Mesendoderm (in vitro differentiated cells): ENCODE results near the gene ACKR4.

Experiments used
- DNase-seq: peaks from one replicate; pipeline ENCODE4 v3.0.0; 2013
- H2AK5ac ChIP-seq: 2 replicates; pipeline ENCODE4 v1.6.1; 2013; ENCODE audit warnings: low read length, inconsistent platforms
- H2BK120ac ChIP-seq: 2 replicates; pipeline ENCODE4 v1.6.1; 2013; ENCODE audit warnings: low read depth, mild to moderate bottlenecking, low read length, moderate library complexity, mixed read lengths
- H2BK15ac ChIP-seq: replicated peaks from 2 replicates; pipeline ENCODE4 v1.6.1; 2013; ENCODE audit warnings: low read depth, mild to moderate bottlenecking, moderate library complexity
- H2BK5ac ChIP-seq: 2 replicates; pipeline ENCODE4 v1.6.1; 2013; ENCODE audit warnings: low read length, inconsistent platforms
- H3K18ac ChIP-seq: 2 replicates; pipeline ENCODE4 v1.6.1; 2013; ENCODE audit warnings: mild to moderate bottlenecking, low read length, mixed read lengths
- H3K23ac ChIP-seq: one replicate; pipeline ENCODE4 v1.6.1; 2013; ENCODE audit warnings: low read length
- H3K27ac ChIP-seq: 2 replicates; pipeline ENCODE4 v1.5.1; 2013; ENCODE audit warnings: low read depth, mild to moderate bottlenecking, inconsistent platforms, low read length, moderate library complexity
- H3K27me3 ChIP-seq: 2 replicates; pipeline ENCODE4 v1.6.1; 2013; ENCODE audit warnings: low read length, control low read depth, mild to moderate bottlenecking, inconsistent platforms; ENCODE audit not compliant: insufficient read depth, poor library complexity
- H3K36me3 ChIP-seq: 2 replicates; pipeline ENCODE4 v1.6.1; 2013; ENCODE audit warnings: low read length, inconsistent platforms; ENCODE audit not compliant: control insufficient read depth, insufficient read depth
- H3K4ac ChIP-seq: one replicate; pipeline ENCODE4 v1.6.1; 2013; ENCODE audit warnings: low read depth, mild to moderate bottlenecking, low read length, moderate library complexity
- H3K4me1 ChIP-seq: 2 replicates; pipeline ENCODE4 v1.6.1; 2013; ENCODE audit warnings: low read depth, low read length, inconsistent platforms; ENCODE audit not compliant: control insufficient read depth
- H3K4me2 ChIP-seq: 2 replicates; pipeline ENCODE4 v1.6.1; 2013; ENCODE audit warnings: low read length
- H3K4me3 ChIP-seq: 2 replicates; pipeline ENCODE4 v1.5.1; 2013; ENCODE audit warnings: mild to moderate bottlenecking, low read length
- H3K56ac ChIP-seq: one replicate; pipeline ENCODE4 v1.6.1; 2013; ENCODE audit warnings: low read length
- H3K79me1 ChIP-seq: 2 replicates; pipeline ENCODE4 v1.6.1; 2013; ENCODE audit warnings: low read length, inconsistent platforms
- H3K79me2 ChIP-seq: 2 replicates; pipeline ENCODE4 v1.6.1; 2013; ENCODE audit warnings: mild to moderate bottlenecking, low read length; ENCODE audit not compliant: control insufficient read depth, insufficient read depth
- H3K9ac ChIP-seq: 2 replicates; pipeline ENCODE4 v1.6.1; 2013; ENCODE audit warnings: low read length, inconsistent platforms
- H4K5ac ChIP-seq: one replicate; pipeline ENCODE4 v1.6.1; 2013; ENCODE audit warnings: low read length
- H4K8ac ChIP-seq: one replicate; pipeline ENCODE4 v1.6.1; 2013; ENCODE audit warnings: low read depth, mild to moderate bottlenecking, control low read depth, low read length, moderate library complexity
- whole genome bisulfite sequencing: extraction: QIAGEN DNeasy Blood & Tissue Kit; methylation state at CpG from one replicate; pipeline ENCODE4 v1.1.7; 2013; ENCODE audit warnings: low lambda C conversion rate, missing lambda C conversion rate; ENCODE audit not compliant: insufficient coverage; ENCODE audit errors: extremely low coverage; 5-methylcytosine and 5-hydroxymethylcytosine counted together

Gene ACKR4

GRCh38 chr3:132573797-132574211 is 23.3 kb upstream of the ACKR4 start:
- Histone ChIP-seq H3K79me2 (no peaks in the 10 kb centered on the region), H3K36me3 (no peaks in the 10 kb centered on the region), H3K4me3 (no peak overlapping the region), H4K5ac (no peak overlapping the region), H3K23ac (no peak overlapping the region), H4K8ac (no peak overlapping the region), H3K79me1 (no peaks in the 10 kb centered on the region), H3K4me2 (no peak overlapping the region), H2BK15ac (no peak overlapping the region), H3K56ac (no peak overlapping the region), H2BK5ac (no peak overlapping the region), H2BK120ac (no peak overlapping the region), H3K4me1 (no peaks in the 10 kb centered on the region), H3K9ac (no peak overlapping the region), H3K18ac (no peak overlapping the region), H3K27ac (no peak overlapping the region), H3K4ac (no peak overlapping the region), H2AK5ac (no peak overlapping the region), H3K27me3 (no peaks in the 10 kb centered on the region)
- no peak for DNase-seq
- whole genome bisulfite sequencing = no CpG with 5 or more reads among the region's 5 CpGs

GRCh38 chr3:132587401-132587800 is 9.7 kb upstream of the ACKR4 start:
- H3K56ac ChIP-seq = no peak overlapping the region
- DNase-seq = no peak
- no peak overlapping the region for H2AK5ac ChIP-seq
- H3K4me3 ChIP-seq = no peak overlapping the region
- H3K27ac ChIP-seq = no peak overlapping the region
- no peaks in the 10 kb centered on the region for H3K4me1 ChIP-seq
- no peaks in the 10 kb centered on the region for H3K79me2 ChIP-seq
- no CpG with 5 or more reads among the region's 1 CpG for WGBS
- H2BK15ac ChIP-seq = no peak overlapping the region
- H3K27me3 ChIP-seq = no peaks in the 10 kb centered on the region
- H3K36me3 ChIP-seq = no peaks in the 10 kb centered on the region
- no peak overlapping the region for H3K18ac ChIP-seq
- no peak overlapping the region for H3K4me2 ChIP-seq
- H2BK120ac ChIP-seq = no peak overlapping the region
- no peak overlapping the region for H4K8ac ChIP-seq
- no peak overlapping the region for H4K5ac ChIP-seq
- H3K9ac ChIP-seq = no peak overlapping the region
- no peak overlapping the region for H3K23ac ChIP-seq
- no peak overlapping the region for H3K4ac ChIP-seq
- no peak overlapping the region for H2BK5ac ChIP-seq
- H3K79me1 ChIP-seq = no peaks in the 10 kb centered on the region

GRCh38 chr3:132592216-132592615 is 4.9 kb upstream of the ACKR4 start:
- Histone ChIP-seq H4K5ac (no peak overlapping the region), H3K18ac (no peak overlapping the region), H3K27me3 (no peaks in the 10 kb centered on the region), H3K56ac (no peak overlapping the region), H3K4me2 (no peak overlapping the region), H3K9ac (no peak overlapping the region), H2BK5ac (no peak overlapping the region), H3K4me3 (no peak overlapping the region), H3K4ac (no peak overlapping the region), H3K79me1 (no peaks in the 10 kb centered on the region), H3K27ac (no peak overlapping the region), H3K79me2 (no peaks in the 10 kb centered on the region), H2BK120ac (no peak overlapping the region), H4K8ac (no peak overlapping the region), H3K23ac (no peak overlapping the region), H3K4me1 (no peaks in the 10 kb centered on the region), H2BK15ac (no peak overlapping the region), H2AK5ac (no peak overlapping the region), H3K36me3 (no peaks in the 10 kb centered on the region)
- no peak for DNase-seq

- Histone ChIP-seq H3K4ac (no peak overlapping the region), H3K56ac (no peak overlapping the region), H3K23ac (no peak overlapping the region), H3K4me2 (no peak overlapping the region), H2BK5ac (no peak overlapping the region), H3K4me3 (no peak overlapping the region), H3K9ac (no peak overlapping the region), H3K18ac (no peak overlapping the region), H2BK120ac (no peak overlapping the region), H3K79me1 (no peaks in the 10 kb centered on the region), H3K27ac (no peak overlapping the region), H3K79me2 (no peaks in the 10 kb centered on the region), H2AK5ac (no peak overlapping the region), H4K8ac (no peak overlapping the region), H3K27me3 (no peaks in the 10 kb centered on the region), H3K36me3 (no peaks in the 10 kb centered on the region), H4K5ac (no peak overlapping the region), H3K4me1 (no peaks in the 10 kb centered on the region), H2BK15ac (no peak overlapping the region)
- no CpG with 5 or more reads among the region's 1 CpG for WGBS
- no peak for DNase-seq
Observed at GRCh38 chr3:132593241-132593946, 3.7 kb upstream of the ACKR4 start.

- no peak for DNase-seq
- H2BK5ac ChIP-seq = no peak overlapping the region
- no peak overlapping the region for H3K27ac ChIP-seq
- no peak overlapping the region for H3K18ac ChIP-seq
- no peak overlapping the region for H2BK15ac ChIP-seq
- no peak overlapping the region for H4K5ac ChIP-seq
- H3K4me2 ChIP-seq = no peak overlapping the region
- no peaks in the 10 kb centered on the region for H3K79me1 ChIP-seq
- no peak overlapping the region for H2BK120ac ChIP-seq
- H3K4me1 ChIP-seq = no peaks in the 10 kb centered on the region
- no CpG with 5 or more reads among the region's 3 CpGs for WGBS
- no peak overlapping the region for H3K9ac ChIP-seq
- no peaks in the 10 kb centered on the region for H3K36me3 ChIP-seq
- H4K8ac ChIP-seq = no peak overlapping the region
- no peaks in the 10 kb centered on the region for H3K79me2 ChIP-seq
- H3K4ac ChIP-seq = no peak overlapping the region
- no peak overlapping the region for H3K4me3 ChIP-seq
- no peak overlapping the region for H3K23ac ChIP-seq
- H3K56ac ChIP-seq = no peak overlapping the region
- no peaks in the 10 kb centered on the region for H3K27me3 ChIP-seq
- no peak overlapping the region for H2AK5ac ChIP-seq
Observed at GRCh38 chr3:132593947-132594323, 3.1 kb upstream of the ACKR4 start.

- Histone ChIP-seq H2BK15ac (no peak overlapping the region), H3K23ac (no peak overlapping the region), H3K27ac (no peak overlapping the region), H2BK5ac (no peak overlapping the region), H3K9ac (no peak overlapping the region), H3K18ac (no peak overlapping the region), H4K5ac (no peak overlapping the region), H2AK5ac (no peak overlapping the region), H2BK120ac (no peak overlapping the region), H3K4me1 (no peaks in the 10 kb centered on the region), H3K4me3 (no peak overlapping the region), H3K79me1 (no peaks in the 10 kb centered on the region), H3K4me2 (no peak overlapping the region), H3K27me3 (no peaks in the 10 kb centered on the region), H3K36me3 (no peaks in the 10 kb centered on the region), H3K4ac (no peak overlapping the region), H3K79me2 (no peaks in the 10 kb centered on the region), H4K8ac (no peak overlapping the region), H3K56ac (no peak overlapping the region)
- no peak for DNase-seq
Observed at GRCh38 chr3:132594498-132594897, 2.6 kb upstream of the ACKR4 start.
